OCI-LY7 (cell line): Measurements from ENCODE around the gene TAOK3.

Source experiments
- CTCF ChIP-seq: fragments of 200-600 bp; sonication (generic); conservative IDR thresholded peaks from 2 replicates; pipeline ENCODE4 v1.5.1; 2014; ENCODE audit warnings: mild to moderate bottlenecking, antibody characterized with exemption, low read length, moderate library complexity, mixed read lengths
- EZH2phosphoT487 ChIP-seq: fragments of 200-600 bp; sonication (generic); IDR thresholded peaks from 2 replicates; pipeline ENCODE4 v1.6.1; 2018; ENCODE audit warnings: low read depth, borderline replicate concordance, mild to moderate bottlenecking, mixed run types, antibody characterized with exemption, low read length, moderate library complexity, mixed read lengths

- TF ChIP-seq CTCF, result no peak
- no peak for TF ChIP-seq EZH2phosphoT487
Measured at GRCh38 chr12:118344829-118345228, 27.9 kb downstream of the TAOK3 start.
